Measurements from ENCODE around the gene INHBA. TPM values are rescaled to one million over a fixed set of nuclear protein-coding genes. Genes with fewer than 3 reads are reported as not detected.

INHBA gene
- total RNA-seq, 2 experiments from 2014 or later, result not detected

- Histone ChIP-seq H3K27ac (ENCODE audit: low read depth, low read length, poor library complexity, severe bottlenecking) (no peak overlapping the region), H3K9me2 (ENCODE audit: insufficient read depth, low read length) (no peaks in the 10 kb centered on the region), H3K4me2 (ENCODE audit: low read length) (no peak overlapping the region), H3K36me3 (ENCODE audit: insufficient read depth, low read length) (no peaks in the 10 kb centered on the region), H2AFZ (ENCODE audit: low read length) (no peak overlapping the region), H4K20me1 (ENCODE audit: insufficient read depth, low read length) (no peaks in the 10 kb centered on the region), H3K4me3 (ENCODE audit: low read depth, low read length, poor library complexity, severe bottlenecking) (no peak overlapping the region), H3K9me3 (ENCODE audit: low read length) (no peaks in the 10 kb centered on the region), H3K4me1 (ENCODE audit: insufficient read depth, low read length, poor library complexity, severe bottlenecking) (no peaks in the 10 kb centered on the region), H3K79me2 (ENCODE audit: insufficient read depth, low read depth, low read length) (no peaks in the 10 kb centered on the region)
- TF ChIP-seq CTCF (conservative IDR thresholded peaks at IDR 0.05; ENCODE audit: low read length) (no peak), EZH2phosphoT487 (IDR thresholded peaks at IDR 0.05; ENCODE audit: borderline replicate concordance, low read depth, low read length) (no peak)
- intact Hi-C loops (cut with micrococcal nuclease; ENCODE audit: unreplicated experiment), result no loop called here
- DNase-seq (ENCODE audit: low spot score), result no peak
- ChIA-PET CTCF (ENCODE audit: unreplicated experiment) (no interaction called here), POLR2A (interaction anchor here (0.6 kb wide), 2 partner anchors 237 to 268 kb away, joined by 3 read pairs; no protein-coding TSS in a partner anchor)
- no TSS peak for BruUV-seq (replicated peaks)
These were observed 7.9 kb upstream of the INHBA start for GRCh38 chr7:41710838-41711237.

DNA sequence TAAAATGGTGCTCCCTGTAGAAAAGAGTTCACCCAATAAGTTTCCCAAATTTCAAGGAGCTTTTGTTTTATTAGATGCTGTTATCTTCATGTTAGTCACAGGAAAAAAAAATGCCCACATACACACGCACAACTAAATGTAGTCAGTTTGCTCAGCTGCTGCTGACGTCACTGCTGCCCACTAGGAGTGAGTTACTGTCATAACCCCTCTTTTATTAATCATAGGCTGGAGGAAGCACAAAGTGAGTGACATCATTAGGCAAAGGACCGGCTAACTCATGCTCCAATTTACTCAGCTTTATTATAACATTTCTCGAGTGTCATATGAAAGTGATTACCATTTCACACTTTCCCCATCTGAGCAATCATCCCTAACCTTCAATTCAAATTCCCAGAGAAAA is 6.7 kb upstream of the INHBA start:
- no peaks in the 10 kb centered on the region for H3K9me2 ChIP-seq (ENCODE audit: insufficient read depth, low read length)
- H3K79me2 ChIP-seq (ENCODE audit: insufficient read depth, low read depth, low read length), result no peaks in the 10 kb centered on the region
- H2AFZ ChIP-seq (ENCODE audit: low read length), result no peak overlapping the region
- peaks cover 5% of the 10 kb centered on the region for H3K4me1 ChIP-seq (ENCODE audit: insufficient read depth, low read length, poor library complexity, severe bottlenecking)
- H3K4me2 ChIP-seq (ENCODE audit: low read length), result no peak overlapping the region
- H3K36me3 ChIP-seq (ENCODE audit: insufficient read depth, low read length), result no peaks in the 10 kb centered on the region
- H3K9me3 ChIP-seq (ENCODE audit: low read length), result no peaks in the 10 kb centered on the region
- ChIA-PET POLR2A (interaction anchor here (1.1 kb wide), 1 partner anchor 192 kb away, joined by 4 read pairs; no protein-coding TSS in a partner anchor), CTCF (ENCODE audit: unreplicated experiment) (no interaction called here)
- H3K4me3 ChIP-seq (ENCODE audit: low read depth, low read length, poor library complexity, severe bottlenecking), result no peak overlapping the region
- intact Hi-C loops (cut with micrococcal nuclease; ENCODE audit: unreplicated experiment), result loop anchor here (5.0 to 10.0 kb wide), 2 partner anchors 1385 to 1477 kb away; no protein-coding TSS in a partner anchor
- no peaks in the 10 kb centered on the region for H4K20me1 ChIP-seq (ENCODE audit: insufficient read depth, low read length)
- DNase-seq (ENCODE audit: low spot score), result no peak
- TF ChIP-seq EZH2phosphoT487 (IDR thresholded peaks at IDR 0.05; ENCODE audit: borderline replicate concordance, low read depth, low read length) (no peak), CTCF (conservative IDR thresholded peaks at IDR 0.05; ENCODE audit: low read length) (no peak)
- H3K27ac ChIP-seq (ENCODE audit: low read depth, low read length, poor library complexity, severe bottlenecking), result no peak overlapping the region
- BruUV-seq (replicated peaks), result no TSS peak

DNA sequence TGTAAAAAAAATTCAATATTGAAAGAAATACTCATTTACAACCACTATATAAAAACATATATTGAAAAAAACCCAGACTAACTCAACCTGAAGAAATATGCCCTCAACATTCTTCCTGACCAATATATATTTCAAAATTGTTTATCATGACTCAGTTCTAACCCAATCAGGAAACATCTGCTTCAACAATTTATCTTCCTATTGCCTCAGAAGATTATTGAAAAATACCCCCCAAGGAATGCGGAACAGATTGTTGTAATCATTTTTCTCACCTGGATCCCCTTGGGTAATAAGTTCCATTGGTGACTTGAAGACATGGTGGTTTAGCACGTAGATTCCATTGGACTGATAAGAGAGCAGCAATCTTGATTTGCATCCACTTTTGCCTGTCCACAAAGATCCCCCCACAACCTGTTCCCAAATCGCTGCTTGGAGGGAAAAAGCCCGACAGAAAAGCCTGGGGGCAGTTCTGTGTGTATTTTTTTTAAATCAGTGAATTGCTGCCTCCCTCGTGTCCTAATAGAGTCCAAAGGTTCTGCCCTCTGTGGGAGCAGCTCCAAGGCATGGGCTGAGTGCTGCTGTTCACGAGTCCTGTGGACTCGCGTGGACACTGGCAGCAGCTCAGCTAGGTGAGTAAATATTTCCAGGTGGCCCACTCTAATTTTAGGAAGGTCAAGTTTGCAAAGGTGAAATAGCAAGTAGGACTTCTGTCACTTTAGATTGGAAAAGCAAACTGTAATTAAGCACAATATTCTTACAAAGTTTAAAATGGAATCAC is 5.9 kb upstream of the INHBA start:
- Histone ChIP-seq H3K36me3 (ENCODE audit: insufficient read depth, low read length) (no peaks in the 10 kb centered on the region), H3K4me2 (ENCODE audit: low read length) (no peak overlapping the region), H3K4me3 (ENCODE audit: low read depth, low read length, poor library complexity, severe bottlenecking) (no peak overlapping the region), H4K20me1 (ENCODE audit: insufficient read depth, low read length) (no peaks in the 10 kb centered on the region), H3K27ac (ENCODE audit: low read depth, low read length, poor library complexity, severe bottlenecking) (no peak overlapping the region), H2AFZ (ENCODE audit: low read length) (no peak overlapping the region), H3K9me2 (ENCODE audit: insufficient read depth, low read length) (no peaks in the 10 kb centered on the region), H3K79me2 (ENCODE audit: insufficient read depth, low read depth, low read length) (no peaks in the 10 kb centered on the region), H3K9me3 (ENCODE audit: low read length) (no peaks in the 10 kb centered on the region), H3K4me1 (ENCODE audit: insufficient read depth, low read length, poor library complexity, severe bottlenecking) (peaks cover 5% of the 10 kb centered on the region)
- TF ChIP-seq EZH2phosphoT487 (IDR thresholded peaks at IDR 0.05; ENCODE audit: borderline replicate concordance, low read depth, low read length) (no peak), CTCF (conservative IDR thresholded peaks at IDR 0.05; ENCODE audit: low read length) (no peak)
- intact Hi-C loops (cut with micrococcal nuclease; ENCODE audit: unreplicated experiment), result loop anchor here (5.0 to 10.0 kb wide), 2 partner anchors 1384 to 1476 kb away; no protein-coding TSS in a partner anchor
- DNase-seq (ENCODE audit: low spot score), result no peak
- ChIA-PET POLR2A (interaction anchor here (1.1 kb wide), 1 partner anchor 192 kb away, joined by 4 read pairs; no protein-coding TSS in a partner anchor), CTCF (ENCODE audit: unreplicated experiment) (no interaction called here)
- BruUV-seq (replicated peaks), result no TSS peak
